HUDEP-2 (cell line): ENCODE data around the gene SERINC3.

Experiments used
- DNase-seq, 76 experiments: peaks; one replicate each; lab custom pipeline; 2025; ENCODE audit not compliant: unreplicated experiment in 76 of 76; lab: John Stamatoyannopoulos, UW

Gene SERINC3

DNA sequence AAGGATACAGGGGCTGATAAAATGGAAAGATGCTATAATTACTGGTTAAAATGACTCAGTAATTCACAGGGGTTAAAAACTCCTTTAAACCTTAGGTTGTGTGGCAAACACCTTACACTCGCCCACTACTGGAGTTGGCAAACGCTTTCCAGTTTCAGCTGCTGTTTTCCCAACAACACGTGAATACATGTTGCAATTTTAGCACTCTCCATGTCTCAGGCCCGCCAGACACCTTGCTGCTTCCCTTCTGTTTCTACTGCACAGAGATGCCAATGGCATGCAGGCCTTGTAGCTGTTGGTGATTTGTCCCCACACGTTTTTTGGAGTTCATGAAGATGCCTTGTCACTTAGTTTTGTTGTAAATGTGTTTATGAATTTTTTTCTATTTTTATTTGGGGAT, 51.5 kb downstream of the SERINC3 start:
- DNase-seq: no peak

DNA sequence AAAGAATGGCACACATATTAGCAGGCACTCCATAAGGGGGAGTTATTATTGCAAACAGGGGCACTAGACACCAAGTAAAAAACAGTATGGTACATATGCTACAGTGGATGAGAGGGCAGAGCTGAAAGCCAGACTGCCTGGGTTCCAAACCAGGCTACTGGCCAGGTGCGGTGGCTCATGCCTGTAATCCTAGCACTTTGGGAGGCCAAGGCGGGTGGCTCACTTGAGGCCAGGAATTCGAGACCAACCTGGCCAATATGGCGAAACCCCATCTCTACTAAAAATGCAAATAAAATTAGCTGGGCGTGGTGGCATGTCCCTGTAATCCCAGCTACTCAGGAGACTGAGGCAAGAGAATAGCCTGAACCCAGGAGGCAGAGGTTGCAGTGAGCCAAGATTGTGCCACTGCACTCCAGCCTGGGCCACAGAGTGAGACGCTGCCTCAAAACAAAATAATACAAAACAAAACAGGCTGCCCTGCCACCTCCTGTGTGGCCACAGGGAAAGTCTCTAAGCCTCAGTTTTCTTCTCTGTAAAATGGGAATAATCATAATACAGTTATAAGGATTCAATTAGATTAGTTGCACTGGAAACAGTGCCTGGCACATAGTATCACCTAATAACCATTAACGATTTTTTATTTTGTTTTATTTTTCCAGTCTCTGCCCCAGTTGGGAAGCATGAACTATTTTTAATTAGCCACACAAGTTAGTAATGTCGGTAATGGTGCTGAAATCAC, 53.7 kb downstream of the SERINC3 start:
- DNase-seq: no peak

DNA sequence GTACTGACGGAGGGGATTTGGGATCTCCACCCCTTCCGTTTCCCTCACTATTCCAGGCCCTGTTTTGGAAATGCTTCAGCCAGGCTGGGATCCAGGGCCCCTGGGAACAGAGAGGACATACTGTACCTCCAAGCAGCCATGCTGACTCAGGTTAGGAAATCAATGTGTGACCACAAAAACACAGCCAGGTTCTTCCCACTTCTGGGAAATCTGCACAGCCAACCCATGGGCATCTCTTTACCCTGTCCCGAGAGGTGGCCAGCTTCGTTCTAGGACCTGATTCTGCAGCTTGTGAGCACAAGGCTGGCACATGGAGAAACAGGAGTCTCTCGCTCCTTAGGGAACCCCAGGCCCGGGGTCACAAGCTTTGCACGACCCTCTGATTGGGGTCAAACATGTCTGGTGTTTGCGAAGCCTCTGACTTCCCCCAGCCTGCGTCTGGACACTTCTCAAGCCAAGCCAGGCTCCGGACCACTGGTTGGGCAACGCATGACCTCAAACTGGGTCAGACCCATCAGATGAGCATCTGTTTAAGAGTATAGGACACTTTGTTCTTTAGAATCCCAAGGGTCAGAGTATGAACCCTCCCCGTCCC, 54.5 kb downstream of the SERINC3 start:
- no peak for DNase-seq

DNA sequence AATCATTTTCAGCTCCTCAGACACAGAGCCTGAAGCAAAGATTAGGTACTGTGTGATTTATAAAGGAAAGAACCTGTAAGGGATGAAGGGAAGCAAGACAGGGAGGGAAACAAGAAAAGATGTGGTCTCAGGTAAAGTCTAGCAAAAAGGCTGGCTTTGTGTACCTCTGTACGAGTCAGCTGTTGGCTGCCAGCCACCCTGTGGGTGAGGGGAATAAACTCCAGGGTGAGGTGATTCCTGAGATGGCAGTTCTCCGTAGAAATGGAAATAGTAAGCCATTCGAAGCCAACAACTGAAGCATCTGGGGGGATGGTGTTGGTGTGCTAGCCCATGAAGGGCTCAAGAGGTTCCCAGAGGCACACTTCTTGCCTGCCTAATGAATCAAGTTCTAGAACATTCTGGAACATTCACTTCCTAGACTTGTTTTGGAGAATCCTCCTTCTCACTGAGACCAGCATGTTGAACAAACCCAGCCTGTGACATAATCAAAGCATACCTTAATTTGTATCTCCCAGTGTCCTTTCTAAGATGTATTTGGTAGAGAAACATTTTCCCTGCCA, 56.8 kb downstream of the SERINC3 start:
- no peak for DNase-seq

DNA sequence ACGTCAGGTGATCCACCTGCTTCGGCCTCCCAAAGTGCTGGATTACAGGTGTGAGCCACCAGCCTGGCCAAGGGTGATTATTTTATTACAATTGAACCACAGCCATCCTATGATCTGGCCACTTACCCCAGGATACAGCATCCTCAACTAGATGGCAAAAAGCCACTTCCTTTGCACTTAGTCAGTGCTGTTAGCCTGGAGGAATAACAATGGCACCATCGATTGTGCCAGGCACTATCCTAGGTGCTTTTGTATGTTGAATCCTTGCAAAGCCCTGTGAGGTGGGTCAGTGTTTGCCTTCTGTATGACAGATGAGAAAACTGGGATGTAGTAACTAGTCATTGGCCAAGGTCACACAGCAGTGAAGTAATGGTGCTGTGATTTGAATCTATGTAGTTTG, 57.4 kb downstream of the SERINC3 start:
- no peak for DNase-seq

DNA sequence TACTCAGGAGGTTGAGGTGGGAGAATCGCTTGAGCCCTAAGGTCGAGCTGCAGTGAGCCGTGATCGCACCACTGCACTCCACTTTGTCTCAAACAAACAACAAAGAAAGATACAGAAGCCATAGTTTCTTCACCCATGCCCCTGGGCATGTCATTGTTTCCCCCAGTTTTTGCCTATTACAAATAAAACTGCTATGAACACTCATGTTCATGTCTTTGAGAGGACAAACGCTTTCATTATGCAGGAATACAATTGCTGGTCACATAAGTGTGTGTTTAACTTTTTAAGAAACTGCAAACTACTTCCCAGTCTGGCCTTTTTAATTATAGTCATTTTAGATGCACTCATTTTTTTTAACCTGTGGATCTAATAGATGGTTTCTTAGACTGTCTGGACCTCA, 58.4 kb downstream of the SERINC3 start:
- DNase-seq: no peak

DNA sequence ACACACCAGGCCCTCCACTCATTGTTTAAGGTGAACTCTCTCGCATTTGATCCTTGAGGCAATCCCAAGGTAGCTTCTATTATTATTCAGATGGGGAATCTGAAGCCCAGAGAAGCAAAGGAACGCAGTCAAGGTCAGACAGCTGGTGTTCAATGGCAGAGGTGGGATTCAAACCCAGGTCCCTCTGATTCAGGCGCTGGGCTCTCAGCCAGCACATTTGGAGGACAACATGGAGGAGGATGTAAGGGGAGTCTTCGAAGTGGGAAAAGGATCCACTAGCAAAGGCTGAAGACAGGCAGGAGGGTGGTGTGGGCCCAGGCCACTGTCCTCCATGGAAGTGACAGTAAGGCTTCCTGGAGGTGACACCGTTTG, 60.1 kb downstream of the SERINC3 start:
- DNase-seq: no peak

DNA sequence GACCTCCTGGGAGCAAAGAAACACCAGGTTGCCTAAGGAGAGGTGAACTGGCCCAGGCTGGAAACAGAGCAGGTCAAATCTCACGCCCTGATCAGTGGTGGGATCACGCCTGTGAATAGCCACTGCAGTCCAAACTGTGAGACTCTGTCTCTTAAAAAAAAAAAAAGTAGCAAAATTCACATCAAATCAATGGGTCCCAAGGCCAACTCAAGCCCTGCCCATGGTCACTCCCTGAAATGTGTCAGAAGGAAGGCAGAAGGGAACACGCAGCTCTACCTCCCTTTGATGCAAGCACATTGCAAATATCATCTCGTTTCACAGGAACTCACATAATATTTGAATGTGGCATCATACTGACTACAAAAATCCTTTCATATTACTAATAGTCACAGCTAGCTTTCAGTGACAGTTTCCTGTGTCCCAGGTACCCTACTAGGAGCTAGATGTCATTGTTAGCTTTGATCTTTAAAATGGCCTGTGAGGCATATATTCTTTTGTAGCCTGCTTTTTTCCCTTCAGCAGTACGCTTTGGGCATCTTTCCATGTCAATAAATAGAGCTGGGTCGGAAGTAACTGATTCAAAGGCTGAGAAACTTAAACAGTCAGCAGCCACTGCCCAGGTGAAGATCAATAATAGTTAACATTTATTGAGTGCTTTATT, 60.6 kb downstream of the SERINC3 start:
- no peak for DNase-seq

DNA sequence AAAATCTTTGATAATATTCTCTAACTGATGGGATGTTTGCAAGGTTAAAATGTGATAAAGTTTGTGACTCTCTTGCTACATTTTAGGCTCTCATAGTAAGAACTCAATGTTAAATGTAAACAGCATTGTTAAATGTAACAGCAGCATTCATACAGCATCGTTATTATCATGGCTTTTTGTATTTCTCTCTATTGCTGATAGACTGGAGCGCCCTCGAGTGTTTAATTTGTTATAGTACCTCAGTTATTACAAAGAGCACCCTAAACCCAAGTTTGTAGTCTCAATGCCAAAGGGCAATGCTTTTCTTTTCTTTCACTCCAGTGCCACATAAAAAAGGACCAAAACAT, 61.1 kb downstream of the SERINC3 start:
- peak in 24 of 76 experiments; percentile 4 to 52 (median 28) for DNase-seq

DNA sequence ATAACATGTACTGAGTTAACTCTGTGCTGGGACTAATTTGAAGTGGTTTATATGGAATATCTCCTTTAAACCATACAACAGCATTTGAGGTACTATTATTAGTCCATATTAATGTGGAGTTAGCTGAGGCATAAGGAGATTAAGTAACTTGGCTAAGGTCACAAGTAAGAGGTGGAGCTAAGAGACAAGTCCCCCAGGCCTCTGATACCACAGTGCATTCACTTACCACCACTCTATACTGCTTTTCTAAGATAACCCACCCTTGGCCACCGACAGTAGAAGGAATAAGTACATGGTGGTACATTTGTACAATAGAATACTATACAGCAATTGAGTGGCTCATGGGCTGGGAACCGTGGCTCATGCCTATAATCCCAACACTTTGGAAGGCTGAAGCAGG, 62.6 kb downstream of the SERINC3 start:
- no peak for DNase-seq

DNA sequence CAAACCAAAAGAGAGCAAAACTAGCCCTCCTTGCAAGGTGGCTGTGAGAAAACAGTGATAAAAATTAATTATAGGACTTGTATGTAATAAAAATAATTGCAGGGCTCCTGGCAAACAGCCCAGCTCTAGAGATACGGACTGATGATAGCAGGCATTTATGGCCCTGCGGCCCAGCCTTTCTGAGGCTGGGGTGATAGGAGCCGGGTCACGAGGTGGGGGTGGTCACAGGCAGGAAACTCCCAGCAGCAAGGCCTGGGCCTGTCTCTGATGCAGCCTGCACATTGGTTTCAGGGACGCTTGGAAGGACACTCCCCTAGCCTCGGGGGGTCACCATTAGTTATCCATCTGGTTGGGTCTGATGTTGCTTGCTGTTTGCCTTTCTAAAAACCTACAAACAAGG, 64.9 kb downstream of the SERINC3 start:
- DNase-seq: peak in 33 of 76 experiments; percentile 3 to 58 (median 22)

DNA sequence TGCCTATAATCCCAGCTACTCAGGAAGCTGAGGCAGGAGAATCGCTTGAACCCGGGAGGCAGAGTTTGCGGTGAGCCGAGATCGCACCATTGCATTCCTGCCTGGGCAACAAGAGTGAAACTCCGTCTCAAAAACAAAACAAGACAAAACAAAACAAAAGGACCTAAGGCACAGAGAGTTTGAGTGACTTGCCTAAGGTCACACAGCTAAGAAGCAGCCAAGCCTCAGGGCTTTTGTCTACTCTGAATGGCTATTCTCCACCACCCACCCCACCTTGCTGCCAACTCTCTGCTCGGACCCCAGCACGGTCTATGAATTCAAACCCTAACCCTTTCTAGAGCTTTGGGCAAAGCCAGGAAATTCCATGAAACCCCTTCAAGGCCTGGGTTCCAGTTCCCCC, 65.3 kb downstream of the SERINC3 start:
- DNase-seq: no peak

DNA sequence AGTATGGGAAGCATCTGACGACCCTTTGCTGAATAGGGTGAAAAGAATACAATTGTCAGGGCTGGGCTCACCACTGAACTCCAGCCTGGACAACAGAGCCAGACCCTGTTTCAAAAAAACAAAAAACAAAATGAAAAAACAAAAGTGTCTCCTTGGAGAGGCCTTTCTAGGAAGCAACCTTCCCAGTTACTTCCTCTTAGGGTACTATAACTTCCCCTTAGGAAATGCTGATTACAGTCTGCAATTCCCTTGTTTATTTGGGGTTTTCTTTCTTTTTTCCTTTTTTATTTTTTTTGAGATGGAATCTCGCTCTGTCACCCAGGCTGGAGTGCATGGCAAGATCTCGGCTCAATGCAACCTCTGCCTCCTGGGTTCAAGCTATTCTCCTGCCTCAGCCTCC, 66.7 kb downstream of the SERINC3 start:
- DNase-seq: no peak

DNA sequence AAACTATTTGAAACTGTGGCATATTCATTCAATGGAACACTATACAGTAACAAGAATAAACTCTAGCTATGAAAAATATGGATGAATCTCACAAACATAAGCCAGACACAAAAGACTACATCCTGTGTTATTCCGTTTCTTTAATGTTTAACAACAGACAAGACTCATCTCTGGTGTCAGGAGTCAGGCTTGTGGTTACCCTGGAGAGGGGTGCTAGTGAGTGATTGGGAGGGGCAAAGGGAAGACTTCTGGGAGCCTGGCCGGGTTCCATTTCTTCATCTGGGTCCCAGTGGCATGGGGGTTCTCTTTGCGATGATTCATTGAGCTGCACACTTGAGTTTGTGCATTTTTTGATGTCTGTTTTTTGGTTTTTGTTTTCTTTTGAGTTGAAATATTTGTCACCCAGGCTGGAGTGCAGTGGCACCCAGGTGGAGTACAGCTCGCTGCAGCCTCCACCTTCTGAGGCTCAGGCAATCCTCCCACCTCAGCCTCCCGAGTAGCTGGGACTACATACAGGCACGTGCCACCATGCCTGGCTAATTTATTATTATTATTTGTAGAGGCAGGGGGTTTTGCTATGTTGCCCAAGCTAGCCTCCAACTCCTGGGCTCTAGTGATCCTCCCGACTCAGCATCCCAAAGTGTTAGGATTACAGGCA, 67.4 kb downstream of the SERINC3 start:
- DNase-seq: no peak

DNA sequence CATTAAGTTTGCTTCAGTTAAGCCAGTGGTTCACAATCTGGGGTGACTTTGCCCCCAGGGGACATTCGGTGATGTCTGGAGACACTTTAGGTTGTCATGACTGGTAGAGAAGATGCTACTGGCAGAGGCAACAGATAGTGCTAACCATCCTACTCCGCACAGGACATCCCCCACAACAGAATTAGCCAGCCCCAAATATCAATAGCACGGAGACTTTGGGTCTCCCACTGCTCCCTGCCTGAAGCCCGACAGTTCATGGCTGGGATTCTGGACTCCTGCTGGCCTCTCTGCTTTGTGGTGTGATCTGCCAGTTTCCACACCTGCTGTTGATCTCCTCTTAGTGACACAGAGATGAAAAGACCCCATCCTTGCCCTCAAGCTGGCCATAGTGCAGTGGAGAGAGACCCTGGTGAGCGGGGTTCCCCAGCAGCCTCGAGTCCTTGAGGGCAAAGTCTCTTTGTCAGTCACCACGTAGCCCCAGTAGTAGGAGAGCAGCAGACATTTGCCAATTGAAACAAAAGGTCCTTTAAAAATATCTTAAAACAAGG, 70.9 kb downstream of the SERINC3 start:
- DNase-seq: no peak

DNA sequence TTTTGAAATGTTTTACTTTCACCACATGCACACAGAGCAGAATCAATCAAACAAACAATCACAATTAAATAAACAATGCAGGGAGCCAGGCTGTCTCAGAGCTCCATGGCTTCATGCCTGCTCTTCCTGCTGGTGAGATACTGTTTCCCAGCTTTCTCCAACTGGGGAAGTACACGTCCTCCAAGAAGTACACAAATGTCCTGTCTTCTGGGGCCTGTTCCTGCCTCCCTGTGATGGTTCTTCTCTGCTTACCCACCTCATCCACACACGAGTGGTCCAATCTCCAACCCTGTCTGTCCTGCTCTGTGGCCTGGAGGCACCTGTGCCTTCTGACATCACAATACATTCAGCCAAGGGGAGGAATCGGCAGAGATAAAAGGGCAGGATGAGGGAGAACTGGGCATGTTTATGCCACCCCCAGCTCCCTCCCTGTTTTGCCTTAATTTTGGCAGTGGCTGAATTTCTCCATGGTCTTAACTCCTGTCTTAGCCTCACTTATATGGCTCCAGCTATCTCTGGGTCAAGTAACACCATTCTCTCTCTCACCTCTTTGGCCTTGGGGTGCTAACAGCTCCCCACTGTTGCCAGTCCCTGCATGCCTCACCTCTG, 71.5 kb downstream of the SERINC3 start:
- DNase-seq: no peak

DNA sequence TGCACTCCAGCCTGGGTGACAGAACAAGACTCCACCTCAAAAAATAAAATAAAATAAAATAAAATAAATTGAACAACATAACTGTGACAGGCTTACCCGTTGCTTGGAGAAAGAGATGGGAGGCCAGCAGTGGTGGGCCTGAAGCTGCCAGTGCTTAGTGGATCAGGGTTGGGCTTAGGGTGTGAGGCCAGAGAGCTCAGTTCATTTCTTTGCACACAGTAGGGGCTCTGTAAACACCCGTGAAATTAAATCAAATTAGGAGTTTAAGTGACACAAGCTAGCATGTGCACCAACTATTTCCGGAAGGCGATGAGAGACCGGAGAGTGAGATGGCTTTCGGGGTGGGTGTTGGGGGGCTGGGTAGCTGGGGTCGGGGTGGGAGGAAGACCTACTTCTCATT, 72.0 kb downstream of the SERINC3 start:
- no peak for DNase-seq

DNA sequence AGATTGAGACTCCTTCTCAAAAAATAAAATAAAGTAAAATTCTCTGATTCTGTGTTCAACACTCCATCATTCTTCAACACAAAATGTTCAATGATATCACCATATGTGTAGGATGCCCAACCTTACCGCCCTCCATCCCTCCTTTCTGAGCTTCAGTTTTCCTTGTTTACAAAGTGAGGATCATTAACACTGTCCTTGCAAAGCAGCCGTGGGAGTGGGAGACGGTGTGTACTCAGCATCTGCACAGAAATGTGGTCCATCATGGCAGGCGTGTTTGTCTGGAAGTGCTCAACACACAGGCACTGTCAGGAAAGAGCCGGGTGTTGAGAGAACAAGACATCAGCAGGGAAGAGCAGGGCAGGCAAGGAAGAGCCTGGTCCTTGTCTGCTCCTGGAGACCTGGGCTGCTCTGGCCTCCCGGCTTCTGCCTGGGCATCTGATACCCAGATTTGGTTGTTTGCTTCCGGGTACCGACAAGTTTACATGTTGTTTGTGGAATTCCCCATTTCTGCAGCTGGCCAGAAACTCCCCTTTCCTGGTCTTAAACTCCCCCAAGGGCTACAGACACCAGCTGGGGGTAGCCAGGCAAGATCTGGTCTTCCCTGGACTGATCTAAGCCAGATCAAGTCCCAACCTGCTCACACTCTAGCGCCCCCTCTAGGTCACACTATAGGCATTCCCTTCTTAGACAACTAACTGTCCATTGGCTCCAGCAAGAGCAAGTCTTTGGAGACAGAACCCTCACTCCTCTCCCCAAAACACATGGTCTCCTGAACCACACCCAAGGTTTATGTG, 72.9 kb downstream of the SERINC3 start:
- DNase-seq: peak in 43 of 76 experiments; percentile 5 to 57 (median 24)

DNA sequence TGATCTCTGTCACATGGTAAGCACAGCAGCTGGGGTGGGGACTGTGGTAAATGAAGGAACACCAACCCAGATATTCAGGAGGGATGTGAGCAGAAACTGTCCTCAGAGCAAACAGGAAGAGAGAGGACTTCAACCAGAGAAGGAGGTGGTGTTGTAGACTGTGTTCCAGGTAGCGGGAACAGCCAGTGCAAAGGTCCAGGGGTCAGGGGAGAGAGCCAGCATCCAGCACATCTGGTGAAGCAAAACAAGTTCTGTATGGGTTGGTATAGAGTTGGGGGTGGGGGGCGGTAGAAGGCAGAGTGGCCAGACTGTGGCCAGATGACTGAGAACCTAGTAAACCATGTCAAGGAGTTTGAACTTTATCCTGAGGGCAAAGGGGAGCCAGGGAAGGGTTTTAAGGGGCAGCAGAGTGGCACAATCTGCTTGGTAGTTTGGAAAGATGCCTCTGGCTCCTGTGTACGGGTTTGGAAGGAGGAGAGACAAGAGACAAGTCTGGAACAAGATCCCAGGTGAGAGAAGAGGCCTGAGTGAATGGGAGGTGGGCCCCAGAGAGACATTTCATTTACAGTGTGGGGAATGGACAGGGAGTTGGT, 73.9 kb downstream of the SERINC3 start:
- no peak for DNase-seq
